HepG2 (cell line): ENCODE measurements around the gene CKM.

Experiments used
- IKZF5 ChIP-seq: IDR thresholded peaks from 2 replicates; pipeline ENCODE4 v1.6.1; 2018; ENCODE audit warnings: missing genetic modification reagents, mild to moderate bottlenecking, missing compliant biosample characterization
- ZNF274 ChIP-seq: sonication (generic); formaldehyde crosslinking; IDR thresholded peaks from 2 replicates; pipeline ENCODE4 v1.5.1; 2020; ENCODE audit warnings: mild to moderate bottlenecking, missing genetic modification reagents

GRCh38 chr19:45271735-45272108 is 51.0 kb downstream of the CKM start:
- no peak for TF ChIP-seq IKZF5 (CRISPR knock-in tag)
- no peak for TF ChIP-seq ZNF274
